CD4-positive, alpha-beta T cell (primary cell): ENCODE measurements around the gene THBS4. TPM values are rescaled to one million over a fixed set of nuclear protein-coding genes. Genes with fewer than 3 reads are reported as not detected.

Experiments used
- ATAC-seq: fragments of 200-7000 bp; cut with Tn5 transposase; one replicate; pipeline ENCODE4 v1.10.0; 2022; ENCODE audit warnings: mild to moderate bottlenecking; ENCODE audit not compliant: poor library complexity
- CTCF ChIA-PET: fragments of 350-600 bp; sonication (Branson Sonifier 250); formaldehyde crosslinking; loops from one replicate; lab custom pipeline; 2021; ENCODE audit warnings: antibody characterized with exemption, inconsistent platforms; lab: Charles Lee
- POLR2A ChIA-PET: fragments of 350-600 bp; sonication (Branson Sonifier 250); formaldehyde crosslinking; loops from one replicate; lab custom pipeline; 2021; ENCODE audit warnings: antibody characterized with exemption, inconsistent platforms; lab: Charles Lee
- DNase-seq, 14 experiments: peaks; one replicate each; pipeline ENCODE4 v3.0.0-alpha.2; 2013 to 2020; ENCODE audit warnings: mixed read lengths in 2 of 14
- H3K27ac ChIP-seq, 2 donors: one replicate each; pipeline versions ENCODE4 v1.5.1 to v1.7.0; 2013; ENCODE audit warnings: low read length in 2 of 2, low read depth in 1 of 2, mild to moderate bottlenecking in 1 of 2
- H3K27me3 ChIP-seq, 2 experiments: 1 replicate in 1 of 2; 2 replicates in 1 of 2; pipeline versions ENCODE4 v1.6.1 to v1.7.0; 2013; ENCODE audit warnings: low read length in 2 of 2, control low read depth in 1 of 2, mild to moderate bottlenecking in 1 of 2, moderate library complexity in 1 of 2; ENCODE audit not compliant: insufficient read depth in 2 of 2, control insufficient read depth in 1 of 2
- H3K36me3 ChIP-seq: one replicate; pipeline ENCODE4 v1.6.1; 2013; ENCODE audit warnings: low read length, control low read depth; ENCODE audit not compliant: insufficient read depth
- H3K4me1 ChIP-seq: one replicate; pipeline ENCODE4 v1.6.1; 2013; ENCODE audit warnings: low read length, control low read depth; ENCODE audit not compliant: insufficient read depth
- H3K4me3 ChIP-seq: one replicate; pipeline ENCODE4 v1.5.1; 2013; ENCODE audit warnings: mild to moderate bottlenecking, low read length, moderate library complexity
- H3K9me3 ChIP-seq, 2 experiments: 1 replicate in 1 of 2; 2 replicates in 1 of 2; pipeline versions ENCODE4 v1.6.1 to v1.7.0; 2013; ENCODE audit warnings: low read length in 2 of 2, mild to moderate bottlenecking in 2 of 2, control low read depth in 1 of 2, moderate library complexity in 1 of 2; ENCODE audit not compliant: control insufficient read depth in 1 of 2, insufficient read depth in 1 of 2
- H3K27ac Mint-ChIP-seq: one replicate; pipeline ENCODE4 v1.8.0; 2020; ENCODE audit warnings: mixed read lengths
- H3K27me3 Mint-ChIP-seq: one replicate; pipeline ENCODE4 v1.8.0; 2021; ENCODE audit warnings: mixed read lengths
- H3K36me3 Mint-ChIP-seq: one replicate; pipeline ENCODE4 v1.8.0; 2021; ENCODE audit warnings: low read depth, mixed read lengths
- H3K4me1 Mint-ChIP-seq: one replicate; pipeline ENCODE4 v1.8.0; 2021; ENCODE audit warnings: low read depth, mixed read lengths
- H3K4me3 Mint-ChIP-seq: one replicate; pipeline ENCODE4 v1.8.0; 2020; ENCODE audit warnings: mild to moderate bottlenecking, mixed read lengths
- H3K9me3 Mint-ChIP-seq: one replicate; pipeline ENCODE4 v1.8.0; 2020; ENCODE audit warnings: mixed read lengths
- CTCF ChIP-seq: fragments of 200-600 bp; IDR thresholded peaks from one replicate; pipeline ENCODE4 v1.8.0; 2022; ENCODE audit warnings: antibody characterized with exemption, mild to moderate bottlenecking
- intact Hi-C, 2 experiments: fragments of 100-400 bp; cut with DNase I in 1 of 2; cut with micrococcal nuclease in 1 of 2; formaldehyde crosslinking; loops; one replicate each; pipeline versions ENCODE4 v1.15.1 to v1.9.0; 2023 to 2025; cut with DNase I, micrococcal nuclease
- total RNA-seq, 174 experiments: library from RNA in 2 of 174; stranded (reverse) in 2 of 174; gene quantifications; one replicate each; pipeline ENCODE4 v1.2.3 and lab custom pipeline; 2021 to 2026

Gene THBS4
- total RNA-seq, 2 experiments from 2014 or later: 0.47 to 0.85 TPM

GRCh38 chr5:80036615-80037014, 1.5 kb downstream of the THBS4 start:
- peaks cover 87% of the 10 kb centered on the region for H3K27me3 Mint-ChIP-seq
- peaks cover 11% of the 10 kb centered on the region for H3K4me1 Mint-ChIP-seq
- ChIA-PET CTCF (interaction anchor here (0.6 kb wide), 1 partner anchor 9 kb away, joined by 3 read pairs; no protein-coding TSS in a partner anchor), POLR2A (no interaction called here)
- Histone ChIP-seq H3K4me3 (no peak overlapping the region), H3K4me1 (peaks cover 7% of the 10 kb centered on the region), H3K9me3 (no peaks in the 10 kb centered on the region), H3K36me3 (no peaks in the 10 kb centered on the region), H3K27me3 (peaks cover 35 to 52% of the 10 kb centered on the region in 2 experiments), H3K27ac (no peak overlapping the region)
- no peak overlapping the region for H3K4me3 Mint-ChIP-seq
- intact Hi-C loops: no loop called here
- no peak overlapping the region for H3K27ac Mint-ChIP-seq
- H3K9me3 Mint-ChIP-seq: no peaks in the 10 kb centered on the region
- ATAC-seq (no peak), DNase-seq (no peak)
- H3K36me3 Mint-ChIP-seq: no peaks in the 10 kb centered on the region
- TF ChIP-seq CTCF: no peak

GRCh38 chr5:80037366-80037765, 2.2 kb downstream of the THBS4 start:
- CTCF ChIA-PET: no interaction called here
- Mint-ChIP-seq H3K4me1 (peaks cover 10% of the 10 kb centered on the region), H3K36me3 (no peaks in the 10 kb centered on the region), H3K4me3 (no peak overlapping the region), H3K27me3 (peaks cover 91% of the 10 kb centered on the region), H3K9me3 (no peaks in the 10 kb centered on the region), H3K27ac (no peak overlapping the region)
- H3K9me3 ChIP-seq: no peaks in the 10 kb centered on the region
- H3K27ac ChIP-seq: no peak overlapping the region
- H3K4me1 ChIP-seq: peaks cover 7% of the 10 kb centered on the region
- H3K4me3 ChIP-seq: no peak overlapping the region
- no peak for DNase-seq
- no peaks in the 10 kb centered on the region for H3K36me3 ChIP-seq
- no peak for TF ChIP-seq CTCF
- peaks cover 35 to 52% of the 10 kb centered on the region in 2 experiments for H3K27me3 ChIP-seq
- intact Hi-C loops: no loop called here
- POLR2A ChIA-PET: no interaction called here
- no peak for ATAC-seq

GRCh38 chr5:80039650-80040049, 4.5 kb downstream of the THBS4 start:
- Histone ChIP-seq H3K9me3 (no peaks in the 10 kb centered on the region), H3K27ac (no peak overlapping the region), H3K36me3 (no peaks in the 10 kb centered on the region), H3K4me1 (peaks cover 6% of the 10 kb centered on the region), H3K4me3 (no peak overlapping the region), H3K27me3 (peaks cover 25 to 36% of the 10 kb centered on the region in 2 experiments)
- ATAC-seq (no peak), DNase-seq (no peak)
- H3K9me3 Mint-ChIP-seq: no peaks in the 10 kb centered on the region
- TF ChIP-seq CTCF: no peak
- intact Hi-C loops: no loop called here
- ChIA-PET POLR2A (no interaction called here), CTCF (no interaction called here)
- no peak overlapping the region for H3K27ac Mint-ChIP-seq
- H3K36me3 Mint-ChIP-seq: no peaks in the 10 kb centered on the region
- H3K4me3 Mint-ChIP-seq: no peak overlapping the region
- peaks cover 4% of the 10 kb centered on the region for H3K4me1 Mint-ChIP-seq
- H3K27me3 Mint-ChIP-seq: peaks cover 86% of the 10 kb centered on the region
